Lower leg skin (tissue), 4 donors: Measurements from ENCODE around the gene GSE1. TPM values are rescaled to one million over a fixed set of nuclear protein-coding genes. Genes with fewer than 3 reads are reported as not detected.
"Not testable (repeated sequence)": the region's sequence is repeated elsewhere in the genome, so short reads cannot be mapped to it uniquely, and the experiment has no call there.

ENCODE experiments used
- DNase-seq, 2 donors: peaks; one replicate each; pipeline ENCODE4 v3.0.0-alpha.2; 2019; ENCODE audit warnings: low spot score in 2 of 2
- H3K4me3 ChIP-seq: fragments of 200-600 bp; sonication (generic); 2 replicates; pipeline ENCODE4 v1.5.1; 2017; ENCODE audit warnings: mild to moderate bottlenecking, low read depth; ENCODE audit not compliant: poor library complexity, severe bottlenecking
- POLR2A ChIP-seq, 2 donors: fragments of 450-650 bp; IDR thresholded peaks; one replicate each; pipeline ENCODE4 v1.6.1; 2016 to 2017; ENCODE audit warnings: antibody characterized with exemption in 2 of 2, mild to moderate bottlenecking in 1 of 2, moderate library complexity in 1 of 2
- WGBS, 2 donors: methylation state at CpG; one replicate each; pipeline ENCODE4 v1.1.5; 2018; 5-methylcytosine and 5-hydroxymethylcytosine counted together
- intact Hi-C: fragments of 100-400 bp; cut with DNase I; formaldehyde crosslinking; loops from one replicate; pipeline ENCODE4 v1.15.0; 2023; ENCODE audit warnings: low total_unique reads
- total RNA-seq, 4 donors: library from RNA; depleted of rRNA; stranded (reverse); fragments of >200 nt; gene quantifications; one replicate each; pipeline ENCODE4 v1.1.0, GENCODE V29; 2016
- TF ChIP-seq, protein P1 (sequence below), 3 donors: fragments of 450-650 bp; IDR thresholded peaks; one replicate each; pipeline ENCODE4 v1.5.1; 2016; ENCODE audit warnings: antibody characterized with exemption in 3 of 3, mild to moderate bottlenecking in 3 of 3, moderate library complexity in 2 of 3

GSE1 gene
- total RNA-seq, 4 donors from 2014 or later, result 62.9 to 113 (median 69.9) TPM

DNA sequence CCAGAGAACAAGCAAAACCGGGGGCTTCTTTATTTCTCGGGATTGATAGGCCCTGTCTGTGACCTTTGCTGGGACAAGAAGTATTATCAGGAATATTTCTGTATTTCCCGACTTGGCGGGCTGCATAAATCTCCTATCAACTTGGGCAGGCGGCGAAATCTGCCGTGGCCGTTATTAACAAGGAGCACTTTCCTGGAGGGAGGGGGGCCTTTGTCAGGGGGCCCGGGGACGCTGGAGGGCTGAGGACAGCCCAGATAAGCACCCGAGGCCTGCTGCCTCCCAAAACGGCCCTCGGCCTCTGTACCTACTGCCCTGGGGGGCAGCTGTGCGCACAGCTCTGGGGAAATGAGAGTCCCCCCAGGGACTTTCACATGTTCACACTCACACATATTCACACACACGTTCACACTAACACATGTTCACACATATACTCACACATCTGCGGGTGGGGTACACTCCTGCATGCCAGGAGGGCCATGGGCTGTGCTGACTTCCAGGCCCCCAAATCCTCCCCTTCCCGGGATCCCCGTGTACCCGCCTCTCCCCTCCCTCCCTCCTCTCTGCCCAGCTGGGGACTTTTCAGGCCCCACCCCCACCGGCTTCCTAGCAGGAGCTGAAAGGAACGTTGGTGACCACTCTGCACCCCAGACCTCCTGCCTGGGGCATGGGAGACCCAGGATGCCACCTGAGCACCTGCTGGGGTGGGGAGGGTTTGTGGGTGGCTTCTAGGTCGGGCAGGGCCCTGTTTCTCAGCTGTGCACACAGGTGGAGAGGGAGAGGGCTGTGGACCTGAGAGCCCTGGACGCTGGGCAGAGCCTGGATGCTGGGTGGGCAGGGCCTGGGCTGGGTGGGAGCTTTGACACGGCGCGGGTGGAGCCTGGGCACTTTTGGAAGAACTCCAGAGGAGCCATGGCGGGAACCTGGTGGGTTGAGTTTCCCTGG is 24.3 kb upstream of the GSE1 start:
- intact Hi-C loops, result no loop called here
- 80 to 86% methylated on average over 17 to 27 of the region's 27 CpGs for WGBS, 2 donors
- TF ChIP-seq, protein P1, sequence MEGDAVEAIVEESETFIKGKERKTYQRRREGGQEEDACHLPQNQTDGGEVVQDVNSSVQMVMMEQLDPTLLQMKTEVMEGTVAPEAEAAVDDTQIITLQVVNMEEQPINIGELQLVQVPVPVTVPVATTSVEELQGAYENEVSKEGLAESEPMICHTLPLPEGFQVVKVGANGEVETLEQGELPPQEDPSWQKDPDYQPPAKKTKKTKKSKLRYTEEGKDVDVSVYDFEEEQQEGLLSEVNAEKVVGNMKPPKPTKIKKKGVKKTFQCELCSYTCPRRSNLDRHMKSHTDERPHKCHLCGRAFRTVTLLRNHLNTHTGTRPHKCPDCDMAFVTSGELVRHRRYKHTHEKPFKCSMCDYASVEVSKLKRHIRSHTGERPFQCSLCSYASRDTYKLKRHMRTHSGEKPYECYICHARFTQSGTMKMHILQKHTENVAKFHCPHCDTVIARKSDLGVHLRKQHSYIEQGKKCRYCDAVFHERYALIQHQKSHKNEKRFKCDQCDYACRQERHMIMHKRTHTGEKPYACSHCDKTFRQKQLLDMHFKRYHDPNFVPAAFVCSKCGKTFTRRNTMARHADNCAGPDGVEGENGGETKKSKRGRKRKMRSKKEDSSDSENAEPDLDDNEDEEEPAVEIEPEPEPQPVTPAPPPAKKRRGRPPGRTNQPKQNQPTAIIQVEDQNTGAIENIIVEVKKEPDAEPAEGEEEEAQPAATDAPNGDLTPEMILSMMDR (IDR thresholded peaks at IDR 0.05), result no peak
- no peak for TF ChIP-seq POLR2A (IDR thresholded peaks at IDR 0.05)
- H3K4me3 ChIP-seq, result no peak overlapping the region
- no peak for DNase-seq

DNA sequence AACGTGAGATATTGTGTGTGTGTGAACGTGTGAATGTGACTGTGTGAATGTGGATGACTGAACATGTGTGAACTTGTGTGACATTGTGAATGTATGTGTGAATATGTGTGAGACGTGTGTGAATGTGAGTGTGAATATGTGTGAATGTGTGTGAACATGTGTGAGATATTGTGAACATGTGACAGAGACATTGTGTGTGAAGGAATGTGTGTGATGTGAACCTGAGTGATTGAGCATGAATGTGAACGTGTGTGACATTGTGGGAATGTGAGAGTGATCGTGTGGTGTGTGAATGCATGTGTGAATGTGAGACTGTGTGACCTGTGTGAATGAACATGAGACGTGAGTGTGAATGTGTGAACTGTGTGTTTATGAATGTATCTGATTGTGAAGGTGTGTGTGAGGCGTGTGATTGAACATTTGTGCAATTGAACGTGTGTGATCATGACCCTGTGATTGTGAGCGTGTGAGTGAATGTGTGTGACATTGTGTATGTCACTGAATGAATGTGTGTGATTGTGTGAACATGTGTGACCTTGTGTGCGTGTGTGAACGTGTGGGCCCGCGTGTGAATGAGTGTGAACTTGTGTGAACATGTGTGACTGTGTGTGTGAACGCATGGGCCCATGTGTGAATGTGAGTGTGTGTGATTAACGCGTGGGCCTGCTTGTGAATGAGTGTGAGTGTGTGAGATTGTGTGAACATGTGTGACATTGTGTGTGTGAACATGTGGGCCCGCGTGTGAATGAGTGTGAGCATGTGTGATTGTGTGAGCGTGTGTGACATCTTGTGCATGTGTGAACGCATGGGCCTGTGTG is 23.2 kb upstream of the GSE1 start:
- H3K4me3 ChIP-seq, result no peak overlapping the region
- no peak for DNase-seq
- intact Hi-C loops, result no loop called here
- 95% methylated on average over 20 of the region's 20 CpGs for WGBS, 2 donors
- no peak for TF ChIP-seq POLR2A (IDR thresholded peaks at IDR 0.05)
- TF ChIP-seq, protein P1 (IDR thresholded peaks at IDR 0.05), result no peak

DNA sequence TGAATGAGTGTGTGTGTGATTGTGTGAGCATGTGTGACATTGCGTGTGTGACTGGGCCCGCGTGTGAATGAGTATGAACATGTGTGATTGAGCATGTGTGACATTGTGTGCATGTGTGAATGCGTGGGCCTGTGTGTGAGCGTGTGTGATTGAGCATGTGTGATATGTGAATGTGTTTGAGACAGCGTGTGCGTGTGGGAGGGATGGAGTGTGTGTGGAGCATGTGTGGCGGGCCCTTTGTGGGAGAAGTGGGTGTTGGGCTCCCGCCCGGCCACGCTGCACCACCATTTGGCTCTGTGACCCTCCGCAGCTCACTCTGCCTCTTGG is 22.7 kb upstream of the GSE1 start:
- no peak overlapping the region for H3K4me3 ChIP-seq
- no peak for DNase-seq
- intact Hi-C loops, result no loop called here
- WGBS, 2 donors, result 94 to 95% methylated on average over 12 of the region's 12 CpGs
- no peak for TF ChIP-seq POLR2A (IDR thresholded peaks at IDR 0.05)
- TF ChIP-seq, protein P1 (IDR thresholded peaks at IDR 0.05), result no peak

DNA sequence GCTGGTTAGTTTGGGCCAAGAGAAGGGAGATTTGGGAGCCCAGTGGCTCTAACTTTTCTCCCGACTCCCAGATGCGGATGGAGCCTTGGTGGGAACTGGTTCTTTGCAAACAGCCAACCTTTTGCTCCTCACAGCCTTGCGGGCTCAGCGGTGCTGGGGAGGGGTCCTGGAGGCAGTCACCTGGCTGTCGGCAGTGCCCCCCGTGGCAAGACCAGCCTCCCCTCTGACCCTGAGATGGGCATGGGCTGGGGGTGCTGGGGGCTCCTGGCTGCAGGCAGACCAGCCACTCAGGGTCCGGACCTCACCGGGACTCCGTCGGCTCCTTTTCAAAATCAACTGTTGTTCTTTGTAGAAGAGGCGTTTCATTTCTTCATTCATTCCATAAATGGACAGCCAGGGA is 21.7 kb upstream of the GSE1 start:
- no peak for DNase-seq
- TF ChIP-seq, protein P1 (IDR thresholded peaks at IDR 0.05), result no peak
- no peak for TF ChIP-seq POLR2A (IDR thresholded peaks at IDR 0.05)
- H3K4me3 ChIP-seq, result no peak overlapping the region
- intact Hi-C loops, result no loop called here
- WGBS, 2 donors, result 88 to 92% methylated on average over 8 to 11 of the region's 11 CpGs

DNA sequence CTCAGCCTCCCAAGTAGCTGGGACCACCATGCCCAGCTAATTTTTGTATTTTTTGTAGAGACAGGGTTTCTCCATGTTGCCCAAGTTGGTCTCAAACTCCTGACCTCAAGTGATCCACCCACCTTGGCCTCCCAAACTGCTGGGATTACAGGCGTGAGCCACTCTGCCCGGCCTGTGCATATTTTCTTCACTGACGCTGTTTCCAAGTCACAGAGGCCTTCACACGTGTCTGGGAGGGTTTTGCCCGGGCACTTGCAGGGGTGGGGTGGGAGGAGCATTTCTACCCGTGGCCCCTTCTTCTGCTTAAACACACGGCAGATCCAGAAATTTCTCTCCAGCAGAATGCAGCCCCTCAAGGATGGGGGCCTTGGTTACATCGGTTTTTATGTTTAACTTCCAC is 20.8 kb upstream of the GSE1 start:
- H3K4me3 ChIP-seq, DNase-seq, intact Hi-C loops: not testable (repeated sequence)
- 61 to 63% methylated on average over 7 to 8 of the region's 8 CpGs for WGBS, 2 donors
